ENCODE data around the gene TRERF1.

DNA sequence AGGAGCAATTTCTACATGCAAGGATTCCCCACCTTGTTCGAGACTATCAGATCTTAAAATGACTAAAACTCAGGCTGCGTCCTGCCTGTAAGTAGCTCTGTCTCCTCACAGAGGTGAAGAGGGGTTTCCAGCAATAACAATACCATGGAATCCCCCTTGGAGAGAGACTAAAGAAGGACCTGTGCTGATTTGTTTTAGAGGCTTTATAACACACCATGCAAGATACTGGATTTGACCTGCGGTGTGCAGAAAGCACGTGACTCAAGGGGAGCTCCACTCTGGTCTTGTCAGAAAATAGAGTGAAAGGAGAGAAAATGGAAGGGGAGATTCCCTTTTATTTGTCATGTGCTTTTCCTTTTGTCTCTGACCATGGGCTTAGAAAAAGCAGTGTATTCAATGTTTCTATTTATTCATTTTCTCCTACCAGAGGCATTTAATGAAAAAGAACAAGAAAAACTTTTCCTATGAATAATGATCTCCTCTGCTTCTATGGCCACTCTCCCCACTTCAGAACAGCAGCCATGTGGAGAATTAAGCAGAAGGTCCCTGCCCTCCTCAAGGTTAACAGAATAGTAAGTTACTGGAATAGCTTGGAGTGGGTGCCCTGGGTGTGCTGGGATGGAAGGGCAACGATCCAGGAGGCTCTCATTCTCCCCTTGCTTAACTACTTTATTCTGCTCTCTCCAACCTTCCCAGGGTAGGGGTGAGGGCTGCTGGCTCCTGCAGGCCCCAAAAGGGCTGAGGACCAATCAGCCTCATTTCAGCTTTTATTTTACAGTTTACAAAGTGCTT, 214.8 kb downstream of the TRERF1 start:
- TF ChIP-seq, protein P1, sequence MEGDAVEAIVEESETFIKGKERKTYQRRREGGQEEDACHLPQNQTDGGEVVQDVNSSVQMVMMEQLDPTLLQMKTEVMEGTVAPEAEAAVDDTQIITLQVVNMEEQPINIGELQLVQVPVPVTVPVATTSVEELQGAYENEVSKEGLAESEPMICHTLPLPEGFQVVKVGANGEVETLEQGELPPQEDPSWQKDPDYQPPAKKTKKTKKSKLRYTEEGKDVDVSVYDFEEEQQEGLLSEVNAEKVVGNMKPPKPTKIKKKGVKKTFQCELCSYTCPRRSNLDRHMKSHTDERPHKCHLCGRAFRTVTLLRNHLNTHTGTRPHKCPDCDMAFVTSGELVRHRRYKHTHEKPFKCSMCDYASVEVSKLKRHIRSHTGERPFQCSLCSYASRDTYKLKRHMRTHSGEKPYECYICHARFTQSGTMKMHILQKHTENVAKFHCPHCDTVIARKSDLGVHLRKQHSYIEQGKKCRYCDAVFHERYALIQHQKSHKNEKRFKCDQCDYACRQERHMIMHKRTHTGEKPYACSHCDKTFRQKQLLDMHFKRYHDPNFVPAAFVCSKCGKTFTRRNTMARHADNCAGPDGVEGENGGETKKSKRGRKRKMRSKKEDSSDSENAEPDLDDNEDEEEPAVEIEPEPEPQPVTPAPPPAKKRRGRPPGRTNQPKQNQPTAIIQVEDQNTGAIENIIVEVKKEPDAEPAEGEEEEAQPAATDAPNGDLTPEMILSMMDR (IDR thresholded peaks at IDR 0.05): no peak
- no peak for TF ChIP-seq POLR2A (IDR thresholded peaks at IDR 0.05)

Measured in transverse colon (tissue), 3 donors.